IPS-18a (cell line): ENCODE measurements around the gene ATP2B1.

Experiments
- H3K27ac ChIP-seq: one replicate; pipeline ENCODE4 v1.5.1; 2013; ENCODE audit warnings: low read length
- H3K27me3 ChIP-seq: one replicate; pipeline ENCODE4 v1.6.1; 2013; ENCODE audit warnings: mild to moderate bottlenecking, low read length; ENCODE audit not compliant: control insufficient read depth, insufficient read depth
- H3K36me3 ChIP-seq: one replicate; pipeline ENCODE4 v1.6.1; 2013; ENCODE audit warnings: low read depth, low read length; ENCODE audit not compliant: control insufficient read depth
- H3K4me1 ChIP-seq: one replicate; pipeline ENCODE4 v1.6.1; 2013; ENCODE audit warnings: low read depth, low read length; ENCODE audit not compliant: control insufficient read depth
- H3K4me3 ChIP-seq: one replicate; pipeline ENCODE4 v1.5.1; 2013; ENCODE audit warnings: low read length
- H3K9ac ChIP-seq: one replicate; pipeline ENCODE4 v1.6.1; 2013; ENCODE audit warnings: mild to moderate bottlenecking, low read length, moderate library complexity
- H3K9me3 ChIP-seq: one replicate; pipeline ENCODE4 v1.6.1; 2013; ENCODE audit warnings: low read depth, low read length; ENCODE audit not compliant: control insufficient read depth

ATP2B1 gene

DNA sequence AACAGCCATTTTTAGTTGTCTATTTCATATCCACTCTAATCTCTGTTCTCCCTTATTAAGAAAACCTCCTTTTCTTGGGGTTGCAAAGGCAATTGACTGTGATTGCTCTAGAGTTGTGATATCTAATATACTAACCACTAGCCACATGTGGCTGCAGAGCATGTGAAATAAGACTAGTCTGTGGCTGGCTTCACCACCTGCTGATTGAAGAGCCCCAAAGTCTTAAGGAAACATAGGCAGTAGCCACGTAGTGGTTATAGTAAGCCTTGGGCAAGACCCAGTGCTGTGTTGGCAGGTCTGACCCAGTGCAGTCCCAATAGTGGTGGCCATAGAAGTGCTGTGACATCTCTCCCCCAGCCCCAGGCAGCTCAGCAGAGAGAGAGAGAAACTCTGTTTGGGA lies 28.4 kb upstream of the ATP2B1 start:
- Histone ChIP-seq H3K9ac (no peak overlapping the region), H3K36me3 (no peaks in the 10 kb centered on the region), H3K27me3 (no peaks in the 10 kb centered on the region), H3K9me3 (peaks cover 6% of the 10 kb centered on the region), H3K27ac (no peak overlapping the region), H3K4me3 (no peak overlapping the region), H3K4me1 (no peaks in the 10 kb centered on the region)

GRCh38 chr12:89733579-89734201 lies 25.1 kb upstream of the ATP2B1 start:
- no peaks in the 10 kb centered on the region for H3K4me1 ChIP-seq
- no peak overlapping the region for H3K9ac ChIP-seq
- H3K4me3 ChIP-seq: no peak overlapping the region
- H3K36me3 ChIP-seq: no peaks in the 10 kb centered on the region
- H3K27ac ChIP-seq: no peak overlapping the region
- no peaks in the 10 kb centered on the region for H3K9me3 ChIP-seq
- H3K27me3 ChIP-seq: no peaks in the 10 kb centered on the region

- H3K27me3 ChIP-seq: no peaks in the 10 kb centered on the region
- H3K36me3 ChIP-seq: no peaks in the 10 kb centered on the region
- no peaks in the 10 kb centered on the region for H3K4me1 ChIP-seq
- H3K27ac ChIP-seq: no peak overlapping the region
- no peak overlapping the region for H3K9ac ChIP-seq
- no peaks in the 10 kb centered on the region for H3K9me3 ChIP-seq
- no peak overlapping the region for H3K4me3 ChIP-seq
These were observed 23.9 kb upstream of the ATP2B1 start for GRCh38 chr12:89732522-89732921.

GRCh38 chr12:89731614-89732013 lies 23.0 kb upstream of the ATP2B1 start:
- Histone ChIP-seq H3K27me3 (no peaks in the 10 kb centered on the region), H3K9me3 (no peaks in the 10 kb centered on the region), H3K27ac (no peak overlapping the region), H3K36me3 (no peaks in the 10 kb centered on the region), H3K4me1 (no peaks in the 10 kb centered on the region), H3K9ac (no peak overlapping the region), H3K4me3 (no peak overlapping the region)

DNA sequence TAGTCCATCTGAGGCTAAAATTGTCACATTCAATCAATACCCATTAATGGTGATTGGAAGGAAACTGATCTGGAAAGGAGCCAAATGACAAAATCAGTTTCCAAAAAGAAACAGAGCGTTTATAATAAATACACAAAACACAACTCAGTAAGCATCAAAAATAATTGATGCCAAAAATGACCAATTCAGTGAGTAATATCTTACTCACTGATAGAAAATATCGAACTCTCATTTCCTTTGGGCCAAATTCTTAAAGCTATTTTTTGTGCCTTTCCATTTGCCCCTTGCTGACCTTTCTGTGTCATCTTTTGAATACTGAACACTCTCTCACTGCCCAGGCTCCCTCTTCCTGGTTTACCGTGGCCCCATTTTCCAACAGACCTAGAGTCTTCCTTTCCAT lies 22.5 kb upstream of the ATP2B1 start:
- Histone ChIP-seq H3K4me3 (no peak overlapping the region), H3K36me3 (no peaks in the 10 kb centered on the region), H3K4me1 (no peaks in the 10 kb centered on the region), H3K27me3 (no peaks in the 10 kb centered on the region), H3K27ac (no peak overlapping the region), H3K9me3 (no peaks in the 10 kb centered on the region), H3K9ac (no peak overlapping the region)

GRCh38 chr12:89729946-89730459 lies 21.4 kb upstream of the ATP2B1 start:
- no peaks in the 10 kb centered on the region for H3K36me3 ChIP-seq
- H3K27me3 ChIP-seq: no peaks in the 10 kb centered on the region
- no peaks in the 10 kb centered on the region for H3K9me3 ChIP-seq
- no peak overlapping the region for H3K4me3 ChIP-seq
- H3K9ac ChIP-seq: no peak overlapping the region
- H3K4me1 ChIP-seq: no peaks in the 10 kb centered on the region
- H3K27ac ChIP-seq: no peak overlapping the region

GRCh38 chr12:89723276-89723675 lies 14.6 kb upstream of the ATP2B1 start:
- H3K4me3 ChIP-seq: no peak overlapping the region

GRCh38 chr12:89721291-89721987 lies 12.8 kb upstream of the ATP2B1 start:
- Histone ChIP-seq H3K27ac (no peak overlapping the region), H3K4me3 (no peak overlapping the region), H3K9me3 (no peaks in the 10 kb centered on the region)

More at GRCh38 chr12:89723276-89723675, 14.6 kb upstream of the ATP2B1 start:
- Histone ChIP-seq H3K9ac (no peak overlapping the region), H3K36me3 (no peaks in the 10 kb centered on the region), H3K9me3 (no peaks in the 10 kb centered on the region), H3K27me3 (no peaks in the 10 kb centered on the region), H3K4me1 (no peaks in the 10 kb centered on the region), H3K27ac (no peak overlapping the region)

DNA sequence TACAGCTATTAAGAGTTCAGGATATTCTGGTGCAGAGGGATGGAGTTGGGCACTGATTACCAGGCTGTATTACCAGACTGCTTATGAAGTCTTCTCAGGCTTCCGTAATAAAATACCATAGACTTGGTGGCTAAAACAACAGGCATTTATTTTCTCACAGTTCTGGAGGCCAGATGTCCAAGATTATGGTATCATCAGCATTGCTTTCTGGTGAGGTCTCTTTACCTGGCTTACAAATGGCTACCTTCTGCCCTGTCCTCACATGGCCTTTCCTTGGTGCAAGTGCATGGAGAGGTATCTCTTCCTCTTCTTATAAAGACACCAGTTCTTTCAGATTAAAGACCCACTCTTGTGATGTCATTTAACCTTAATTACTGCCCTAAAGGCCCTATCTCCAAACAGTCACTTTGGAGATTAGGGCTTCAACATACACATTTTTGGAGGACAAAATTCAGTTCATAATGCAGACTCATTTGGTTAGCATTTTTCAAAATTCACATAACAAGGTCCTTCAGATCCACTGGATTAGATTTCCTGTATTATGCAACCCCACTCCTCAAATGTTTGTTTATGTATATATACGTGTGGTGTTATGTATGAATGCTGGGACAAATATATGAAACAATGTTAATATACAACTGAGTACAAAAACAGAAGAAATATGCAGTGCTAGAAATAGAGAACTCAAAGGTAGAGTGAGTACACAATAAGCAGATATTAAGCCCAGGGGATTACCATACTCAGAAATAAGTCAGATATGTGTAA lies 9.3 kb upstream of the ATP2B1 start:
- Histone ChIP-seq H3K27ac (no peak overlapping the region), H3K27me3 (no peaks in the 10 kb centered on the region), H3K4me3 (no peak overlapping the region), H3K36me3 (no peaks in the 10 kb centered on the region), H3K9ac (no peak overlapping the region), H3K9me3 (no peaks in the 10 kb centered on the region), H3K4me1 (no peaks in the 10 kb centered on the region)

More at GRCh38 chr12:89721291-89721987, 12.8 kb upstream of the ATP2B1 start:
- H3K9ac ChIP-seq: no peak overlapping the region
- no peaks in the 10 kb centered on the region for H3K27me3 ChIP-seq
- H3K36me3 ChIP-seq: no peaks in the 10 kb centered on the region
- H3K4me1 ChIP-seq: no peaks in the 10 kb centered on the region

- Histone ChIP-seq H3K4me1 (peaks cover 3% of the 10 kb centered on the region), H3K9me3 (no peaks in the 10 kb centered on the region), H3K27me3 (peaks cover 20% of the 10 kb centered on the region), H3K36me3 (no peaks in the 10 kb centered on the region), H3K4me3 (no peak overlapping the region), H3K27ac (no peak overlapping the region), H3K9ac (no peak overlapping the region)
These were observed 4.1 kb upstream of the ATP2B1 start for GRCh38 chr12:89712706-89713105.

GRCh38 chr12:89710873-89711750 lies 2.5 kb upstream of the ATP2B1 start:
- Histone ChIP-seq H3K27me3 (peaks cover 36% of the 10 kb centered on the region), H3K9me3 (no peaks in the 10 kb centered on the region), H3K36me3 (no peaks in the 10 kb centered on the region), H3K4me3 (peak overlapping the region; percentile 88), H3K9ac (peak overlapping the region; percentile 74), H3K4me1 (peaks cover 10% of the 10 kb centered on the region), H3K27ac (no peak overlapping the region)
